Melanocyte of skin (primary cell): ENCODE data around the gene NEK9. TPM values are rescaled to one million over a fixed set of nuclear protein-coding genes. Genes with fewer than 3 reads are reported as not detected.

ENCODE experiments used
- small RNA-seq, 2 donors: library from RNA; depleted of rRNA; stranded (forward); fragments of <200 nt; gene quantifications; one replicate each; pipeline ENCODE3, GENCODE V24; 2012
- total RNA-seq, 2 donors: library from RNA; depleted of rRNA; stranded (reverse); fragments of >200 nt; gene quantifications; 2 replicates each; pipeline ENCODE4 v1.2.3, GENCODE V29; 2012

The NEK9 gene
- total RNA-seq, result 10 to 100 TPM; 32.3 to 57.1 TPM

GRCh38 chr14:75126679-75127473 lies at the start of gene NEK9:
TSS of gene NEK9 (minus strand) at chr14:75127048. CDS start at chr14:75126921, 127 bp downstream.

GRCh38 chr14:75176142-75176820 lies 49.4 kb upstream of the NEK9 start, which contains the start of gene TMED10:
TSS of gene TMED10 (minus strand) at chr14:75176612. CDS start at chr14:75176579, 33 bp downstream.

GRCh38 chr14:75069121-75069810 lies 57.6 kb downstream of the NEK9 start, which contains the start of gene ZC2HC1C:
TSS of gene ZC2HC1C (plus strand) at chr14:75069641. CDS start at chr14:75070574, 933 bp downstream.

GRCh38 chr14:75063491-75064204 lies 63.2 kb downstream of the NEK9 start, which contains the start of gene ACYP1:
TSS of gene ACYP1 (minus strand) at chr14:75064024. CDS start at chr14:75063553, 471 bp downstream.

GRCh38 chr14:75050852-75051555 lies 75.8 kb downstream of the NEK9 start, which contains the start of gene MLH3:
TSS of gene MLH3 (minus strand) at chr14:75051467. CDS start at chr14:75049655, 1,812 bp downstream.

Small RNAs within 50 kb of the gene (small RNA-seq; reads per million reads assigned to genes)
- gene HIF1AP1, result 0 reads per million in 2 donors

Other genes with a start within 250 kb of the NEK9 start
- gene DLST, start 245.1 kb downstream of the NEK9 start, total RNA-seq, result 10 to 100 TPM; 53.3 to 69.3 TPM
- 1 to 10 TPM; 6.9 to 7.7 TPM for gene RPS6KL1, start 203.8 kb downstream of the NEK9 start, total RNA-seq
- 1 to 10 TPM; 5.2 to 9.3 TPM for gene PGF, start 171.5 kb downstream of the NEK9 start, total RNA-seq
- gene EIF2B2, start 124.1 kb downstream of the NEK9 start, total RNA-seq, result 10 to 100 TPM; 33.7 to 90.2 TPM
- 10 to 100 TPM; 15.1 to 15.3 TPM for gene MLH3, start 75.6 kb downstream of the NEK9 start, total RNA-seq
- 10 to 100 TPM; 12.4 to 17.3 TPM for gene ACYP1, start 63.0 kb downstream of the NEK9 start, total RNA-seq
- gene ZC2HC1C, start 57.4 kb downstream of the NEK9 start, total RNA-seq, result 1 to 10 TPM; 1.4 to 2.7 TPM
- gene TMED10, start 49.6 kb upstream of the NEK9 start, total RNA-seq, result 100 to 1,000 TPM; 283 to 311 TPM
- 10 to 100 TPM; 12.7 to 68.3 TPM for gene FOS, start 151.8 kb upstream of the NEK9 start, total RNA-seq